Esophagus squamous epithelium (tissue), 5 donors: ENCODE results near the gene ZNF888. TPM values are rescaled to one million over a fixed set of nuclear protein-coding genes. Genes with fewer than 3 reads are reported as not detected.
"Not testable (repeated sequence)": the region's sequence is repeated elsewhere in the genome, so short reads cannot be mapped to it uniquely, and the experiment has no call there.

ENCODE experiments used
- DNase-seq: peaks from one replicate; lab custom pipeline; 2025; lab: John Stamatoyannopoulos, UW
- H3K27ac ChIP-seq, 4 donors: fragments of 200-600 bp; sonication (generic); one replicate each; pipeline ENCODE4 v1.5.1; 2016 to 2019; ENCODE audit warnings: mild to moderate bottlenecking in 1 of 4
- H3K27me3 ChIP-seq, 4 donors: fragments of 200-600 bp; sonication (generic); 1 replicate in 3 of 4; 2 replicates in 1 of 4; pipeline versions ENCODE4 v1.5.1 to v1.6.0; 2017 to 2021; ENCODE audit warnings: antibody characterized with exemption in 1 of 4
- H3K36me3 ChIP-seq, 3 donors: fragments of 200-600 bp; sonication (generic); one replicate each; pipeline ENCODE4 v1.5.1; 2016 to 2019
- H3K4me1 ChIP-seq, 3 donors: fragments of 200-600 bp; sonication (generic); one replicate each; pipeline ENCODE4 v1.5.1; 2017 to 2019
- H3K4me3 ChIP-seq, 4 donors: fragments of 200-600 bp; sonication (generic); 1 replicate in 3 of 4; 2 replicates in 1 of 4; pipeline ENCODE4 v1.5.1; 2016 to 2019; ENCODE audit warnings: mild to moderate bottlenecking in 2 of 4, moderate library complexity in 1 of 4
- H3K9me3 ChIP-seq, 3 donors: fragments of 200-600 bp; sonication (generic); one replicate each; pipeline ENCODE4 v1.5.1; 2016 to 2019
- POLR2A ChIP-seq, 4 donors: fragments of 450-650 bp; IDR thresholded peaks; one replicate each; pipeline ENCODE4 v1.6.1; 2017; ENCODE audit warnings: antibody characterized with exemption in 4 of 4, mild to moderate bottlenecking in 4 of 4, moderate library complexity in 3 of 4
- WGBS, 2 donors: methylation state at CpG; one replicate each; pipeline ENCODE4 v1.1.5; 2018; 5-methylcytosine and 5-hydroxymethylcytosine counted together
- intact Hi-C: fragments of 100-400 bp; cut with DNase I; formaldehyde crosslinking; loops from one replicate; pipeline ENCODE4 v1.15.0; 2022
- small RNA-seq, 4 donors: library from RNA; depleted of rRNA; stranded (forward); fragments of <200 nt; gene quantifications; one replicate each; pipeline ENCODE3, GENCODE V24; 2016
- total RNA-seq, 4 donors: library from RNA; depleted of rRNA; stranded (reverse); fragments of >200 nt; gene quantifications; one replicate each; pipeline ENCODE4 v1.1.0, GENCODE V29; 2016
- TF ChIP-seq, protein P1 (sequence below), 6 experiments: fragments of 450-650 bp in 4 of 6; fragments of 200-600 bp in 2 of 6; sonication (generic) in 2 of 6; IDR thresholded peaks; one replicate each; pipeline ENCODE4 v1.5.1; 2016 to 2019; ENCODE audit warnings: antibody characterized with exemption in 6 of 6, mild to moderate bottlenecking in 4 of 6, moderate library complexity in 4 of 6
- donor health status: DM: yes; HTN: yes; CAD: no.

Gene ZNF888
- total RNA-seq, 4 donors from 2014 or later, result 1.8 to 6.3 (median 4.1) TPM

DNA sequence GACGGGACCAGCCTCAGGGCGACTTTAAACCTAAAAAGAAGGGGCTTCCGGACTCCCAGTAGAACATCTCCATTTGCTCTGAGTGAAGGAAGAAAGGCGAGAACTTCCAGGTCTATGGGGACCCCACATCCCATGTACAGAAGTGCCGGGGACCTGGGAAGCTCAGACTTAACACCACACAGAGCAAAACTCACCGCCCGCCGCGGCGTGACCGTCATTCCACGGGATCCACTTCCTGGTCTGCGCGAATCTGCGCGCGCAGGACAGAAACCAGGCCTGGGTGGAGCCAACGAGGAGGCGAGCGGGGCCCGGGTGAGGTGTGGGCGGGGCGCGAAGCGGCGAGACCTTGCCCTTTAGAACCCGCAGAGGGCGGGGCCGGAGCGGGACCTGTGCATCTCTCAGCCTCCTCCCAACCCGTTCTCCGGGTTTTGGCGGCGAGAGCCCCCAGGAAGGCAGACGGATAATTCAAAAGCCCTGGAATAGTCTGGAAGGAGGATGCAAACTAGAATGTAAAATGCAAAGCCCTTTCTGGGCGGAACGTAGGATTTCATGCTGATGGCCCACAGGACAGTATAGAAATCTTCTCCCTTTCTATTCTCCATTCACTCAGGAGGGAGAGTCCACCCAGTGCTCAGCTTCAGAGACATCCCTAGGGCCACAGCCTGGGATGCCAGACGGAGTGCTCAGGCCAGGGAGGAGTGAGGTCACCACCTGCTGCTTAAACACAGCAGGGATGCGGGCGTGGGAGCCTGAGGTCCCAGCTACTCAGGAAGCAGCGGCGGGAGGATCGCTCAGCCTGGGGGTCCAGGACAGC, 65.6 kb downstream of the ZNF888 start, which contains the start of gene ZNF468:
TSS of gene ZNF468 (minus strand) at position 242 of the 814 bp plus-strand sequence. CDS start 3,347 bp downstream, outside the sequence.
- TF ChIP-seq POLR2A (IDR thresholded peaks at IDR 0.05), result peak in 2 of 4 donors; percentile 58 to 64
- TF ChIP-seq, protein P1, sequence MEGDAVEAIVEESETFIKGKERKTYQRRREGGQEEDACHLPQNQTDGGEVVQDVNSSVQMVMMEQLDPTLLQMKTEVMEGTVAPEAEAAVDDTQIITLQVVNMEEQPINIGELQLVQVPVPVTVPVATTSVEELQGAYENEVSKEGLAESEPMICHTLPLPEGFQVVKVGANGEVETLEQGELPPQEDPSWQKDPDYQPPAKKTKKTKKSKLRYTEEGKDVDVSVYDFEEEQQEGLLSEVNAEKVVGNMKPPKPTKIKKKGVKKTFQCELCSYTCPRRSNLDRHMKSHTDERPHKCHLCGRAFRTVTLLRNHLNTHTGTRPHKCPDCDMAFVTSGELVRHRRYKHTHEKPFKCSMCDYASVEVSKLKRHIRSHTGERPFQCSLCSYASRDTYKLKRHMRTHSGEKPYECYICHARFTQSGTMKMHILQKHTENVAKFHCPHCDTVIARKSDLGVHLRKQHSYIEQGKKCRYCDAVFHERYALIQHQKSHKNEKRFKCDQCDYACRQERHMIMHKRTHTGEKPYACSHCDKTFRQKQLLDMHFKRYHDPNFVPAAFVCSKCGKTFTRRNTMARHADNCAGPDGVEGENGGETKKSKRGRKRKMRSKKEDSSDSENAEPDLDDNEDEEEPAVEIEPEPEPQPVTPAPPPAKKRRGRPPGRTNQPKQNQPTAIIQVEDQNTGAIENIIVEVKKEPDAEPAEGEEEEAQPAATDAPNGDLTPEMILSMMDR (IDR thresholded peaks at IDR 0.05), result peak in 2 of 6 experiments; percentile 13 to 32
- intact Hi-C loops, H3K9me3 ChIP-seq, H3K27me3 ChIP-seq, DNase-seq: not testable (repeated sequence)
- Histone ChIP-seq H3K27ac (peak within 1 kb of the TSS; percentile 37 to 84 (median 82)), H3K4me3 (peak within 1 kb of the TSS; percentile 61 to 74 (median 68)), H3K36me3 (peaks cover 5 to 24% (median 6%) of the 10 kb centered on the region in 3 donors), H3K4me1 (peaks cover 0 to 20% (median 0%) of the 10 kb centered on the region in 3 donors)
- WGBS, 2 donors, result 24 to 29% methylated on average over 8 to 11 of the region's 43 CpGs

DNA sequence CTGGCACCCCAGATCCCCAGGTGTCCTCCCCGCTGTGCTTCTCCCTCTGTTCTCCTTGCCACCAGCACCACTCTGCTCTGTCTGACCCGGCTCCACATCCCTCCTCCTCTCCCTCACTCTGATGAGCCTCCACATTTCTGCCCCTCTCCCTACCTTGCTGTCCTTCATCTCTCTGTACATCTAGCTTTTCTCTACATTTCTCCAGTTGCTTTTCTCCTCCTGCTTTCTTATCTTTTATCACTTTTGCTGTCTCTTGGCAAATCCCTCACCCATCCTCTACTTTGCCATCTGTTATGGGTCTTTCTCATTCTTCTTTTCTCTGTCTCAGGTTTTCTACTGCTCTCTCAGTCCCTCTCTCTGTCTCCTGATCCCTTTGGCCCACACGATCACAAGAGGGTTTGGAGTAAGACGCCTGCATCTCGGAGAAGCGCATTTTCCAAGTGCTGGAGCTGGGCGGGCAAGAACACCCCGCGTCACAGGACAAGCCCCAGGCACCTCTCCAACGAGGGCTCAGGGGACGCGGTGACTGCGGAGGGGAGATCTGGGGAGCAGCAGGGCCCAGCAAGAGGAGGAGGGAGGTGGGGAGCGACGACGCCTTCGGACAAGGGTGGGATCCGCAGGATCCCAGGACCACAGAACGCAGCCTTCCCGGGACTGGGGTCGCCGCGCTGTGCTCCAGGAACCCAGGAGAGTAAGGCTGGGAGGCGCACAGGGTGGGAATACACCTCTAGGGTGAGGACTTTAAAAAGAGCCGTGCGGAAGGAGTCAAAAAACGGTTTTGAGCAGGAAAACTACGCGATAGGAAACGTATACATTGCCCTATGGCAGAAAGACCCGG, 66.5 kb downstream of the ZNF888 start:
- H3K27me3 ChIP-seq, intact Hi-C loops, DNase-seq: not testable (repeated sequence)
- Histone ChIP-seq H3K9me3 (peaks cover 0 to 15% (median 0%) of the 10 kb centered on the region in 3 donors), H3K27ac (peak overlapping the region; percentile 37 to 84 (median 82)), H3K4me3 (peak overlapping the region; percentile 61 to 74 (median 68)), H3K36me3 (peaks cover 6 to 33% (median 6%) of the 10 kb centered on the region in 3 donors), H3K4me1 (peaks cover 0 to 20% (median 0%) of the 10 kb centered on the region in 3 donors)
- 3 to 5% methylated on average over 10 to 17 of the region's 31 CpGs for WGBS, 2 donors

Small RNA genes lying within 50 kb of the gene (small RNA-seq; reads per million reads assigned to genes)
- gene ZNF320, result 0 to 1.2 (median 0.04) reads per million in 4 donors

Other genes starting within 250 kb of the ZNF888 start
- 1 to 10 TPM; 4.9 to 8.7 (median 7.9) TPM for gene ZNF611, start 188.4 kb downstream of the ZNF888 start, total RNA-seq
- gene ZNF600, start 136.6 kb downstream of the ZNF888 start, total RNA-seq, result 10 to 100 TPM in 1 of 4 donors, 1 to 10 TPM in 3; 2.3 to 16.2 (median 4.6) TPM
- 10 to 100 TPM in 2 of 4 donors, 1 to 10 TPM in 2; 4.0 to 11.8 (median 9.6) TPM for gene ZNF28, start 101.8 kb downstream of the ZNF888 start, total RNA-seq
- 10 to 100 TPM in 3 of 4 donors, 1 to 10 TPM in 1; 9.1 to 15.1 (median 13.3) TPM for gene ZNF468, start 65.8 kb downstream of the ZNF888 start, total RNA-seq
- gene ZNF320, start 25.8 kb downstream of the ZNF888 start, total RNA-seq, result 10 to 100 TPM in 1 of 4 donors, 1 to 10 TPM in 3; 2.3 to 10.5 (median 5.5) TPM
- gene ZNF816, start 39.5 kb upstream of the ZNF888 start, total RNA-seq, result 1 to 10 TPM in 3 of 4 donors, under 1 TPM in 1; 0.91 to 7.8 (median 6.2) TPM
- gene ERVV-1, start 90.5 kb upstream of the ZNF888 start, total RNA-seq, result not detected
- not detected for gene ERVV-2, start 121.3 kb upstream of the ZNF888 start, total RNA-seq
- gene ZNF160, start 180.0 kb upstream of the ZNF888 start, total RNA-seq, result 10 to 100 TPM; 11.7 to 36.6 (median 13.5) TPM
- gene ZNF415, start 209.5 kb upstream of the ZNF888 start, total RNA-seq, result 1 to 10 TPM in 2 of 4 donors, under 1 TPM in 2; 0.26 to 4.6 (median 1.3) TPM
- gene ZNF347, start 235.6 kb upstream of the ZNF888 start, total RNA-seq, result 1 to 10 TPM; 1.4 to 8.4 (median 3.1) TPM